ENCODE data around the gene MEIS2. TPM values are rescaled to one million over a fixed set of nuclear protein-coding genes. Genes with fewer than 3 reads are reported as not detected.

MEIS2 gene
- total RNA-seq, 6 experiments from 2014 or later = 31.8 to 48.0 (median 42.8) TPM

DNA sequence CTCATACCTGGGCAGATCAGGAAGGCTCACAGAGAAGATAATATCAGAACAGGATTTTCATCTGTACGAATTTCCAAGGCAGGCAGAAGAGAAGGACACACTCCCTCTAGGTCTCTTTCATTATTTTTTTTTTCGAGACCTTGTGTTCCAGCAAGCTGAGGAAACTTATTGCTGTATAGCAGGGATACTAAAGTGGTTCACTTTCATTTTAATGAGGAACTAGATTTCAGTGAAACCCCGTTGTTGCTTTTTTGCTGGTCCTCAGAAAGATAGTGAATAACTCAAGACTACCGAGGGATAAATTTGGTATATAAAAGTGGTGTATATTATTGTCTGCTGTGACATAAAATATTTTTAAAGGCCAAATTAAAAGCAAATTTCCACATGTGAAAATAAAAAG is 24.6 kb downstream of the MEIS2 start:
- H3K36me3 Mint-ChIP-seq (ENCODE audit: low read depth) = peaks cover 35% of the 10 kb centered on the region
- no peak overlapping the region for H3K27ac Mint-ChIP-seq
- no peaks in the 10 kb centered on the region for H3K27me3 Mint-ChIP-seq (ENCODE audit: insufficient read depth)
- no peak overlapping the region for H3K4me3 Mint-ChIP-seq
- no peak for DNase-seq
- TF ChIP-seq, protein P1, sequence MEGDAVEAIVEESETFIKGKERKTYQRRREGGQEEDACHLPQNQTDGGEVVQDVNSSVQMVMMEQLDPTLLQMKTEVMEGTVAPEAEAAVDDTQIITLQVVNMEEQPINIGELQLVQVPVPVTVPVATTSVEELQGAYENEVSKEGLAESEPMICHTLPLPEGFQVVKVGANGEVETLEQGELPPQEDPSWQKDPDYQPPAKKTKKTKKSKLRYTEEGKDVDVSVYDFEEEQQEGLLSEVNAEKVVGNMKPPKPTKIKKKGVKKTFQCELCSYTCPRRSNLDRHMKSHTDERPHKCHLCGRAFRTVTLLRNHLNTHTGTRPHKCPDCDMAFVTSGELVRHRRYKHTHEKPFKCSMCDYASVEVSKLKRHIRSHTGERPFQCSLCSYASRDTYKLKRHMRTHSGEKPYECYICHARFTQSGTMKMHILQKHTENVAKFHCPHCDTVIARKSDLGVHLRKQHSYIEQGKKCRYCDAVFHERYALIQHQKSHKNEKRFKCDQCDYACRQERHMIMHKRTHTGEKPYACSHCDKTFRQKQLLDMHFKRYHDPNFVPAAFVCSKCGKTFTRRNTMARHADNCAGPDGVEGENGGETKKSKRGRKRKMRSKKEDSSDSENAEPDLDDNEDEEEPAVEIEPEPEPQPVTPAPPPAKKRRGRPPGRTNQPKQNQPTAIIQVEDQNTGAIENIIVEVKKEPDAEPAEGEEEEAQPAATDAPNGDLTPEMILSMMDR (IDR thresholded peaks at IDR 0.05) = no peak
- H3K4me1 Mint-ChIP-seq (ENCODE audit: low read depth) = peaks cover 47% of the 10 kb centered on the region
- H3K9me3 Mint-ChIP-seq = no peaks in the 10 kb centered on the region

GRCh38 chr15:37072181-37072580 is 28.2 kb downstream of the MEIS2 start:
- DNase-seq = no peak
- H3K27ac Mint-ChIP-seq = no peak overlapping the region
- H3K4me1 Mint-ChIP-seq (ENCODE audit: low read depth) = peaks cover 15% of the 10 kb centered on the region
- TF ChIP-seq, protein P1 (IDR thresholded peaks at IDR 0.05) = no peak
- no peaks in the 10 kb centered on the region for H3K9me3 Mint-ChIP-seq
- H3K4me3 Mint-ChIP-seq = no peak overlapping the region
- peaks cover 33% of the 10 kb centered on the region for H3K36me3 Mint-ChIP-seq (ENCODE audit: low read depth)
- H3K27me3 Mint-ChIP-seq (ENCODE audit: insufficient read depth) = no peaks in the 10 kb centered on the region

- Mint-ChIP-seq H3K4me1 (ENCODE audit: low read depth) (peaks cover 4% of the 10 kb centered on the region), H3K9me3 (no peaks in the 10 kb centered on the region), H3K4me3 (no peak overlapping the region), H3K27ac (no peak overlapping the region), H3K36me3 (ENCODE audit: low read depth) (peaks cover 39% of the 10 kb centered on the region), H3K27me3 (ENCODE audit: insufficient read depth) (no peaks in the 10 kb centered on the region; the same call in 1 of the 2 replicates)
- DNase-seq = no peak
- TF ChIP-seq, protein P1 (IDR thresholded peaks at IDR 0.05) = no peak
Observed at GRCh38 chr15:37071134-37071533, 29.2 kb downstream of the MEIS2 start.

- no peak for DNase-seq
- Mint-ChIP-seq H3K27ac (no peak overlapping the region), H3K4me3 (no peak overlapping the region), H3K4me1 (ENCODE audit: low read depth) (no peaks in the 10 kb centered on the region; the same call in 1 of the 2 replicates), H3K9me3 (no peaks in the 10 kb centered on the region), H3K27me3 (ENCODE audit: insufficient read depth) (no peaks in the 10 kb centered on the region; the same call in 1 of the 2 replicates), H3K36me3 (ENCODE audit: low read depth) (peaks cover 40% of the 10 kb centered on the region)
- TF ChIP-seq, protein P1 (IDR thresholded peaks at IDR 0.05) = no peak
Observed at GRCh38 chr15:37070686-37071085, 29.7 kb downstream of the MEIS2 start.

GRCh38 chr15:37061996-37062395 is 38.4 kb downstream of the MEIS2 start:
- Mint-ChIP-seq H3K4me3 (no peak overlapping the region), H3K27ac (no peak overlapping the region), H3K27me3 (ENCODE audit: insufficient read depth) (no peaks in the 10 kb centered on the region; the same call in none of the 2 replicates), H3K4me1 (ENCODE audit: low read depth) (peaks cover 12% of the 10 kb centered on the region), H3K9me3 (no peaks in the 10 kb centered on the region), H3K36me3 (ENCODE audit: low read depth) (peaks cover 46% of the 10 kb centered on the region)
- TF ChIP-seq, protein P1 (IDR thresholded peaks at IDR 0.05) = no peak
- DNase-seq = no peak

DNA sequence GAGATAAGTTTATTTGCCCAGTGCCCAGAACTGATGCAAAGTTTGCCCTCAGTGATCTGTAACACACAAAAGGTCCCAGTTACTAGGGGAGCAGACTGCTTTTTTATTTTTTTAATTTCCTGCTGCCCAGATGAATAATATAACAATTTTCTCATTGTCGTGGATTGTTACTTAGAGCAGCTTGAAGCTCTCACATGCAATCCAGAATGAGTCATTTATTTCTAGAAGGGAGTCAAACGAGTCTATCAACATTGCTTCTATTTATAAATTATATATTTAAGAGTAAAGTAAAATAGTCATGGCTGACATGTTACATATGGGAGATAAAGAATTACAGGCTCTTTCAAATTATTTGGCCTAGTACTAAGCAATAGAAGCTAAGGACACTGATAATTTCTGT is 41.3 kb downstream of the MEIS2 start:
- H3K4me3 Mint-ChIP-seq = no peak overlapping the region
- peak; percentile 67 for DNase-seq

More for the DNA sequence above, 41.3 kb downstream of the MEIS2 start:
- Mint-ChIP-seq H3K9me3 (no peaks in the 10 kb centered on the region), H3K27ac (peak overlapping the region; percentile 38; the same call in 1 of the 2 replicates), H3K36me3 (ENCODE audit: low read depth) (peaks cover 63% of the 10 kb centered on the region), H3K4me1 (ENCODE audit: low read depth) (peaks cover 23% of the 10 kb centered on the region), H3K27me3 (ENCODE audit: insufficient read depth) (no peaks in the 10 kb centered on the region; the same call in 1 of the 2 replicates)
- TF ChIP-seq, protein P1 (IDR thresholded peaks at IDR 0.05) = no peak

All from HFFc6 (cell line).